CD4-positive, alpha-beta memory T cell (primary cell): Measurements from ENCODE around the gene TADA1. TPM values are rescaled to one million over a fixed set of nuclear protein-coding genes. Genes with fewer than 3 reads are reported as not detected.
"Not testable (repeated sequence)": the region's sequence is repeated elsewhere in the genome, so short reads cannot be mapped to it uniquely, and the experiment has no call there.

Experiments
- CTCF ChIA-PET: fragments of 350-600 bp; sonication (Branson Sonifier 250); formaldehyde crosslinking; loops from one replicate; lab custom pipeline; 2021; ENCODE audit warnings: inconsistent platforms; ENCODE audit not compliant: partially characterized antibody; lab: Charles Lee
- POLR2A ChIA-PET: fragments of 350-600 bp; sonication (Branson Sonifier 250); formaldehyde crosslinking; loops from one replicate; lab custom pipeline; 2021; ENCODE audit not compliant: partially characterized antibody; lab: Charles Lee
- DNase-seq, 5 donors: peaks; one replicate each; pipeline versions ENCODE4 v3.0.0 to v3.0.0-alpha.2; 2020 to 2022; ENCODE audit warnings: mixed read lengths in 1 of 5
- H3K27ac ChIP-seq: one replicate; pipeline ENCODE4 v1.7.0; 2013; ENCODE audit warnings: low read depth, low read length
- H3K27me3 ChIP-seq: 2 replicates; pipeline ENCODE4 v1.7.0; 2013; ENCODE audit warnings: mild to moderate bottlenecking, low read length, moderate library complexity; ENCODE audit not compliant: insufficient read depth
- H3K36me3 ChIP-seq: 2 replicates; pipeline ENCODE4 v1.7.0; 2013; ENCODE audit warnings: mild to moderate bottlenecking, low read length, moderate library complexity; ENCODE audit not compliant: insufficient read depth
- H3K4me1 ChIP-seq: 2 replicates; pipeline ENCODE4 v1.7.0; 2013; ENCODE audit warnings: mild to moderate bottlenecking, low read length, moderate library complexity; ENCODE audit not compliant: insufficient read depth
- H3K4me3 ChIP-seq, 2 donors: one replicate each; pipeline ENCODE4 v1.7.0; 2013; ENCODE audit warnings: low read length in 2 of 2, mild to moderate bottlenecking in 1 of 2
- H3K9me3 ChIP-seq, 2 donors: one replicate each; pipeline ENCODE4 v1.7.0; 2013; ENCODE audit warnings: low read length in 2 of 2, control low read depth in 1 of 2; ENCODE audit not compliant: control insufficient read depth in 1 of 2
- H3K27ac Mint-ChIP-seq, 7 donors: one replicate each; pipeline ENCODE4 v1.8.0; 2020 to 2021; ENCODE audit warnings: mixed read lengths in 7 of 7, mild to moderate bottlenecking in 6 of 7, inconsistent platforms in 3 of 7, moderate library complexity in 3 of 7
- H3K27me3 Mint-ChIP-seq, 2 donors: one replicate each; pipeline ENCODE4 v1.8.0; 2020 to 2021; ENCODE audit warnings: mixed read lengths in 2 of 2
- H3K36me3 Mint-ChIP-seq, 2 donors: one replicate each; pipeline ENCODE4 v1.8.0; 2020 to 2021; ENCODE audit warnings: mixed read lengths in 2 of 2, inconsistent platforms in 1 of 2, mild to moderate bottlenecking in 1 of 2
- H3K4me1 Mint-ChIP-seq, 4 donors: one replicate each; pipeline ENCODE4 v1.8.0; 2020 to 2021; ENCODE audit warnings: mixed read lengths in 4 of 4, mild to moderate bottlenecking in 1 of 4
- H3K4me3 Mint-ChIP-seq, 8 donors: one replicate each; pipeline ENCODE4 v1.8.0; 2020 to 2021; ENCODE audit warnings: mixed read lengths in 8 of 8, mild to moderate bottlenecking in 7 of 8, moderate library complexity in 6 of 8, inconsistent platforms in 3 of 8
- H3K9me3 Mint-ChIP-seq, 8 donors: one replicate each; pipeline ENCODE4 v1.8.0; 2020 to 2021; ENCODE audit warnings: mixed read lengths in 8 of 8, mild to moderate bottlenecking in 5 of 8, inconsistent platforms in 3 of 8, moderate library complexity in 1 of 8
- intact Hi-C: fragments of 100-400 bp; cut with micrococcal nuclease; formaldehyde crosslinking; loops from one replicate; pipeline ENCODE4 v1.15.1; 2023
- polyA plus RNA-seq, 2 donors: library from polyadenylated mRNA; unstranded; fragments of 300-500 nt; fragmentation: Illumina TruSeq; gene quantifications; one replicate each; pipeline ENCODE4 v1.2.3, GENCODE V29; 2021
- total RNA-seq, 2 experiments: library from RNA; stranded (reverse); gene quantifications; one replicate each; pipeline ENCODE4 v1.2.3, GENCODE V29; 2021

Gene TADA1
- total and polyA plus RNA-seq, 4 experiments from 2014 or later, result 15.3 to 23.6 (median 17.0) TPM

DNA sequence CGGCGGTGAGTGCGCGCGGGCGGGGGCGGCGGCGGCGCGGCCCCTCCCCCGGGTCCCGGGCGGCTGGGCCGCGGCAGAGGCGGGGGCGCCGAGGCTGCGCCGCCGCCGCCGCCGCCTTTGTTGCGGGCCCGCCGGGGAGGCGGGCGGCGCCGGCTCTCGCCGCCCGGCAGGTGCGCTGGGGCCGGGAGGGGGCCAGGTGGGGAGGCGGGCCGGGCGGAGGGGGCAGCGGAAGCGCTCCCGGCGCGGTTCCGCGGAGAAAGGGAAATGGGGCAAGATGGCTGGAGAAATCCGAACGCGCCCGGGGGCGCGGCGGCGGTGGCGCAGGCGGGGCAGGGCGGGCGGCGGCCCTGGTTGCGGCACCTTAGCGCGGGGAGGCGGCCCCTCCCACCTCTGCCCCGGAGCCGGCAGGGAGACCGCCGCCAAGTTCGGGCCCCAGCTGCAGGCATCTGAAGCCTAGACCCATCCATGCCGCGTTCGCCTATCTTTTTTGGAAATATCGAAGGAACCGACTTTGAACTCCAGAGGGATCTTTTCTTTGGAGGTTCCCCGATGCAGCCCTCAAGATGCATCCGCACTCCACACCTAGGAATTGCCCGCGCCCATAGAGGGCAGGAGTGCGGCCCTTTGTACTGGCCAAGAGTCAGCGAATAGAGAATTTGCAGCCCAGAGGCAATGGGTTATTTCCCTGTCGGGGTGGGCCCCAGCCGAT, 36.3 kb downstream of the TADA1 start:
- Mint-ChIP-seq H3K27ac (peak overlapping the region; percentile 63 to 94 (median 90)), H3K4me1 (peaks cover 35 to 68% (median 48%) of the 10 kb centered on the region in 4 donors), H3K4me3 (peak overlapping the region; percentile 80 to 91 (median 88)), H3K9me3 (no peaks in the 10 kb centered on the region), H3K36me3 (peaks cover 37 to 48% of the 10 kb centered on the region in 2 donors), H3K27me3 (no peaks in the 10 kb centered on the region)
- CTCF ChIA-PET, result interaction anchor here (1.0 to 1.4 kb wide), 3 partner anchors 32 to 53 kb away, joined by 3 to 4 read pairs (median 3); partner anchors contain the start of gene TADA1
- Histone ChIP-seq H3K36me3 (peaks cover 35% of the 10 kb centered on the region), H3K27me3 (no peaks in the 10 kb centered on the region), H3K4me1 (peaks cover 45% of the 10 kb centered on the region), H3K27ac (peak overlapping the region; percentile 86), H3K9me3 (no peaks in the 10 kb centered on the region), H3K4me3 (peak overlapping the region; percentile 19 to 72)
- POLR2A ChIA-PET, result interaction anchor here (0.6 to 4.2 kb wide), 13 partner anchors 9 to 382 kb away, joined by 3 to 54 read pairs (median 3); partner anchors contain the start of genes GPA33, POU2F1 and TADA1
- peak; percentile 42 to 63 (median 51) for DNase-seq
- intact Hi-C loops, result loop anchor here (1.0 to 2.0 kb wide), 2 partner anchors 37 to 877 kb away; partner anchors contain the start of gene TADA1

DNA sequence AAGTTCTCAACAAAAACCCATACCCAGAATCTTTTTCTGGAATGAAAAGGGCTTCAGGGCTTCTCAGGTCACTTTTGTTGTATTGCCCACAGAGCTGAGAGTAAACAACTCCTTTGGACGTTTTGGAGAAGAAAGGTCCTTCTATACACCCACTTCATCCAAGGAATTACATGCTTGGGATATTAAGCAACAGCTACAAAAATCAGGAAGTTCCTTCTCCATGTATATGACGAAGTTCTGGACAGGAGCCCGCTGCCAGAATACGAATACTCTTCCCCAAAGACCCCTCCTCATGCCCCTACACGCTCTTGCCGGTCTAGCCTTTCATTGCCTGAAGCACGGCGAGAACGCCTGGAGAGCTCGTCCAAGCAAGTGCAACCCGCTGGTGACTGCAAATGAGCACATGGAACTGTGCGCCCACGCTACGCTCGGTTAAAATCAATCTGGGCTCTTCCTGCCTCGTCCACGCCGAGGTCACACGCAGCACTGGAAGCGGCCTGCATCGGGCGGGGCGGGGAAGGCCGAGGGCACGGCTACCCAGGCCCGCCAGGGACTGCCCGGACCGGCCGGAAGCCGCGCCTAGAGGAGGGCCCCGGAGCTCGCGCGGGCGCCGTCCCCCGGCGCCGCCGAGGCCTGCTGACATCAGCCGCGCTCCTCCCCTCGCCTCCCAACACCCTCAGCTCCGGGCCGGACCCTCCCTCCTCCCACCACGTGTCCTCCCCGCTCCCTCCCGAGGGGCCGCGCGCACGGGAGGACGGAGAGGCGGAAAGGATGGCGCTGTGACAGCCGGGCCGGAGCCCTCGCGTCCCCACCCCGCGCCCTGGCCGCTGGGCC, 37.1 kb downstream of the TADA1 start, which contains the start of gene POGK:
POGK (plus strand) TSS at position 710 of the 834 bp plus-strand sequence. CDS start 1,482 bp downstream, outside the sequence.
- Histone ChIP-seq H3K27ac (peak within 1 kb of the TSS; percentile 86), H3K27me3 (no peaks in the 10 kb centered on the region), H3K4me1 (peaks cover 45% of the 10 kb centered on the region), H3K9me3 (no peaks in the 10 kb centered on the region), H3K4me3 (peak within 1 kb of the TSS; percentile 72 to 77), H3K36me3 (peaks cover 28% of the 10 kb centered on the region)
- ChIA-PET POLR2A (interaction anchor here (0.6 to 4.2 kb wide), 16 partner anchors 10 to 778 kb away, joined by 3 to 54 read pairs (median 3); partner anchors contain the start of genes GPA33, POU2F1 and TADA1), CTCF (interaction anchor here (0.7 to 1.2 kb wide), 4 partner anchors 37 to 221 kb away, joined by 3 read pairs; partner anchors contain the start of gene TADA1)
- H3K9me3 Mint-ChIP-seq, result no peaks in the 10 kb centered on the region
- H3K4me3 Mint-ChIP-seq, result peak within 1 kb of the TSS; percentile 90 to 98 (median 92)
- peaks cover 30 to 40% of the 10 kb centered on the region in 2 donors for H3K36me3 Mint-ChIP-seq
- H3K4me1 Mint-ChIP-seq, result peaks cover 32 to 61% (median 42%) of the 10 kb centered on the region in 4 donors
- peak within 1 kb of the TSS; percentile 92 to 99 (median 98) for H3K27ac Mint-ChIP-seq
- intact Hi-C loops, result loop anchor here (1.0 to 2.0 kb wide), 2 partner anchors 37 to 878 kb away; partner anchors contain the start of gene TADA1
- H3K27me3 Mint-ChIP-seq, result no peaks in the 10 kb centered on the region
- peak; percentile 79 to 85 (median 81) for DNase-seq

DNA sequence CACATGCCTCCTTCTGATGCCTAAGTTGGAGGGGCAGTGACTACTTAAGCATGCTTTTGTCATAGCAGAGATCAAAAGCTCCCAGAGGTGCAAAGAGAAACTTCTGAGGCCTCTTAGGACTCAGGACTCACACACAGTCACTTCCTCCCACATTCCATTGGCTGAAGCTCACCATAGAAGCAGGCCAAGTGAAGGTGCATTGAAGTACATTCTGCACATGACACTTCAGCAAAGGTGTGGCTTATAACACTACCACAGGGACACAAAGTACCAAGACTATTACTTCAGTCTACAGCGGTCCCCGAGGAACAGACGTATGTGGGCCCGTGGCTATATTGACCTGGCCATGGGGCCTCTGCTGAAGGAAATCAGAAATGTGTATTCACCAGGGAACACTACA, 39.3 kb downstream of the TADA1 start:
- no peak overlapping the region for H3K4me3 ChIP-seq
- ChIA-PET POLR2A (interaction anchor here (1.9 kb wide), 1 partner anchor 39 kb away, joined by 5 read pairs; the partner anchor contains the start of gene TADA1), CTCF (no interaction called here)
- no peaks in the 10 kb centered on the region for H3K27me3 ChIP-seq
- no peak for DNase-seq
- peaks cover 9% of the 10 kb centered on the region for H3K36me3 ChIP-seq
- peaks cover 26% of the 10 kb centered on the region for H3K4me1 ChIP-seq
- intact Hi-C loops, result no loop called here
- no peak overlapping the region for H3K27ac ChIP-seq
- Mint-ChIP-seq H3K9me3 (peaks cover 0 to 5% (median 2%) of the 10 kb centered on the region in 8 donors), H3K4me3 (peak overlapping the region in 1 of 8 donors; percentile 49), H3K36me3 (peaks cover 12 to 20% of the 10 kb centered on the region in 2 donors), H3K27ac (peak overlapping the region in 1 of 7 donors; percentile 92), H3K4me1 (peaks cover 22 to 38% (median 27%) of the 10 kb centered on the region in 4 donors), H3K27me3 (peaks cover 3 to 5% of the 10 kb centered on the region in 2 donors)
- H3K9me3 ChIP-seq, result no peaks in the 10 kb centered on the region

GRCh38 chr1:166829762-166830161, 46.3 kb downstream of the TADA1 start:
- H3K4me1 ChIP-seq, H3K9me3 ChIP-seq, H3K4me3 ChIP-seq, H3K4me1 Mint-ChIP-seq, POLR2A ChIA-PET, H3K27ac ChIP-seq, CTCF ChIA-PET, H3K27ac Mint-ChIP-seq, H3K27me3 ChIP-seq, DNase-seq, intact Hi-C loops, H3K4me3 Mint-ChIP-seq, H3K36me3 ChIP-seq: not testable (repeated sequence)
- Mint-ChIP-seq H3K27me3 (peaks cover 8 to 15% of the 10 kb centered on the region in 2 donors), H3K36me3 (peaks cover 2 to 22% of the 10 kb centered on the region in 2 donors), H3K9me3 (peaks cover 2 to 38% (median 31%) of the 10 kb centered on the region in 8 donors)

DNA sequence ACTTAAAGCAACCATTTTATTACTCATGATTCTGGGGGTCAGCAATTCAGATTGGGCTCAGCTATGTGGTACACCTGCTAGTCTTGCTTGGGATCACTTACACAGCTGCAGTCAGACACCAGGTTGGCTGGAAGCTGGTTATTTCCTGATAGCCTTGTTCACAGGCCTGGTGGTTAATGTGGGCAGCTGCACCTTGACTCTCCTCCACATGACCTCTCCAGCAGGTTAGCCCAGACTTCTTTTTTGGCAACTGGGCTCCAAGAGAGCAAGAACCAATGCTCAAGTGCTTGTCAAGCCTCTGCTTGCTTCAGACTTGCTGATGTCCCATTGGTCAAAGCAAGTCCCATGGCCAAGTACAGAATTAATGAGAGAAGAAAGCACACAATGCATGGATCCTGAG, 48.6 kb downstream of the TADA1 start:
- H3K27ac Mint-ChIP-seq, result no peak overlapping the region
- no peaks in the 10 kb centered on the region for H3K4me1 ChIP-seq
- no peak overlapping the region for H3K27ac ChIP-seq
- DNase-seq, result no peak
- CTCF ChIA-PET, result no interaction called here
- intact Hi-C loops, result no loop called here
- peaks cover 12 to 15% of the 10 kb centered on the region in 2 donors for H3K27me3 Mint-ChIP-seq
- H3K36me3 ChIP-seq, result no peaks in the 10 kb centered on the region
- no peaks in the 10 kb centered on the region for H3K9me3 ChIP-seq
- no peak overlapping the region for H3K4me3 Mint-ChIP-seq
- no peak overlapping the region for H3K4me3 ChIP-seq
- no peaks in the 10 kb centered on the region for H3K27me3 ChIP-seq
- POLR2A ChIA-PET, result no interaction called here
- H3K36me3 Mint-ChIP-seq, result peaks cover 2 to 22% of the 10 kb centered on the region in 2 donors
- H3K9me3 Mint-ChIP-seq, result peaks cover 2 to 38% (median 30%) of the 10 kb centered on the region in 8 donors
- H3K4me1 Mint-ChIP-seq, result no peaks in the 10 kb centered on the region

- Histone ChIP-seq H3K9me3 (no peaks in the 10 kb centered on the region), H3K36me3 (no peaks in the 10 kb centered on the region), H3K4me1 (no peaks in the 10 kb centered on the region), H3K27me3 (no peaks in the 10 kb centered on the region), H3K27ac (no peak overlapping the region), H3K4me3 (no peak overlapping the region)
- Mint-ChIP-seq H3K9me3 (peaks cover 0 to 32% (median 24%) of the 10 kb centered on the region in 8 donors), H3K4me1 (no peaks in the 10 kb centered on the region), H3K27me3 (peaks cover 3 to 8% of the 10 kb centered on the region in 2 donors), H3K4me3 (no peak overlapping the region), H3K36me3 (peaks cover 1 to 12% of the 10 kb centered on the region in 2 donors), H3K27ac (no peak overlapping the region)
- intact Hi-C loops, result no loop called here
- ChIA-PET CTCF (no interaction called here), POLR2A (no interaction called here)
- DNase-seq, result no peak
Observed at GRCh38 chr1:166822385-166822784, 53.7 kb downstream of the TADA1 start.
